Activated CD8-positive, alpha-beta memory T cell treated with anti-CD3 and anti-CD28 coated beads for 24 hours (primary cell): ENCODE measurements around the gene NCK2.

ENCODE experiments used
- DNase-seq: peaks from one replicate; pipeline ENCODE4 v3.0.0-alpha.2; 2020

NCK2 gene

GRCh38 chr2:105736145-105736544 is 8.6 kb upstream of the NCK2 start:
- DNase-seq = no peak

DNA sequence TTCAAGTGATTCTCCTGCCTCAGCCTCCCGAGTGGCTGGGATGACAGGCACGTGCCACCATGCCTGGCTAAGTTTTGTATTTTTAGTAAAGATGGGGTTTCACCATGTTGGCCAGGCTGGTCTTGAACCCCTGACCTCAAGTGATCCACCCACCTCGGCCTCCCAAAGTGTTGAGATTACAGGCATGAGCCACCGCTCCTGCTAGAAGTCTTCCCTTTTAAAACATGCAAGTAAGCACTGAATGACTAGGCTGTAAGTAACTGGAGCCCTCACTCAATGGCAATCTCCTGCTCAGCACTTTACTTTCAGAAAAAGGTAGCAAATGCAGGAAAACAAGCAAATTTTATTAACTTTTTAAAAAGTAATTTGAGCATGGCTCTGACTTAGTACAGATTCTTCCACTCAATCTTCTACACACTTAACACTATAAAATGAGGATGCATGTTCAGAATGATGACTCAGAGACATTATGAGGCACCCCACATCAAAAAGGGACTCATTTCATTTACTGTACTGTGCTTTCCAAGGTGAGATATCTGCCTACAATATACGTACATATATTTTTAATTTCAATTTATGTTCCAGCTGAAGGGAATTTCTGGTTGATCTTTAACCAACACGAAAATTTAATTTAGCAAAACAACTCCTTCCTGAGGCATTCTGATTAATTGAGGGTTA is 6.6 kb upstream of the NCK2 start:
- DNase-seq = peak; percentile 62

GRCh38 chr2:105738658-105739241 is 6.0 kb upstream of the NCK2 start:
- DNase-seq = no peak

DNA sequence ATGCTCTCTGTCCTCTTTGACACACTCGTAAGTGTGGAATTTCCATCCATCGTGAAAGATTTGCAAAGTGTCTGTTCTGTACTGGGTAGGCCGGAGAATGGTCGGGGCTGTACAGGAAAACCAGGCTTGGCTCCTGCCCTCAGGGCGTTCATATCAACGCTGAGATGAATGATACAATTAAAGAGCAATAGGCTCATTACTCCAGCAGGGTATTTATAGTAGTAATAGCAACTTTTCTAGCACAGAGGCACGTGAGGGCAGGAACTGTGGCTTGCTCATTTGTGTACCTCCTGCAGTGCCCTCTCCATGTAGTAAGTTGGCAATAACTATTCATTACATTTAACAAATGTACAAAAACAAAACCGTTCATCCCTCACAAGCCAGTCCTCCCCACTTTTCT is 5.3 kb upstream of the NCK2 start:
- DNase-seq = no peak

DNA sequence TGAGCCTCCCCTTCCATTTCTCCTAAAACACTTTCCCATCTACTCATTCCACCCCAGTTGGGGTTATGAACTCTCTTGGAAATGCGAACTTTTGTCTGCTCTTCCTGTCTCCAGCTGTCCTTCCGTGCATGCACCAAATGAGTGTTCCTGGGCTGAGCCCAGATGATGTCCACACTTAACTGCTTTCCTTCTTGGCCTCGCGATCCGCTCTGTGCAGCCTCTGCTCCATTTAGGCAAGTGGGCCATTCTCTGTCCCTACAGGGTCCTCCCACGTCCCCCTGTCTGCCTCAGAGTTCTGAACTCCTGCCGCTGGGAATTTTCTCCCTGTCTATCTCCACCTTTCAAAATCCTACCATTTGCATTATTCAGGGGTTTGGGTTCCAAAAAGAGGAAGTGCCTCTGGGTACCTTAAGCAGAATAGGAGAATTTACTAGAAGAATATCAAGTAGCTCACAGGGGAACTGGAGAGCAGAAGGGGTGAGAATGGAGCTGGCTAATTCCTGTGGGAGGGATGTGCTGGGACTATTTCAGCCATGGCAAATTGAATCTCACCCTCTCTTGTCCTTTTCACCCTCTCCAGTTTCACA is 4.7 kb upstream of the NCK2 start:
- peak; percentile 51 for DNase-seq

DNA sequence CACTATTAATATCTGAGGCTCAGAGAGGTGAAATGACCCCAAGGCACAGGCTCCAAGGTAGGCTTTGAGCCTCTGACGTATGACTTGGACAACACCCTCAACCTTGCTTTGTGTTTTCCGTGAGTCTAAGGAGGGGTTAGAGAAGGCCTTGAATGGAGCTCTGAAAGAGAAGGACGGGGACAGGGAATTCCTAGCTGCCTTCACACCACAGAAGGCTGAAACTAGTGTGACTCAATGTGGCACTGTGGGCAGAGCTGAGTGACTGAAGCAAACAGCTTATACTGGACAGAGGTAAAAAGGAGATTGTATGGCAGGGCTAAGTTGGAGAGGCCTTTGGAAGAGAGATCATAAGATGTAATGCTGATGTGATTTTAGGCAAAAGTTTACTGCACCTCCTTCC is 3.5 kb upstream of the NCK2 start:
- peak; percentile 58 for DNase-seq

DNA sequence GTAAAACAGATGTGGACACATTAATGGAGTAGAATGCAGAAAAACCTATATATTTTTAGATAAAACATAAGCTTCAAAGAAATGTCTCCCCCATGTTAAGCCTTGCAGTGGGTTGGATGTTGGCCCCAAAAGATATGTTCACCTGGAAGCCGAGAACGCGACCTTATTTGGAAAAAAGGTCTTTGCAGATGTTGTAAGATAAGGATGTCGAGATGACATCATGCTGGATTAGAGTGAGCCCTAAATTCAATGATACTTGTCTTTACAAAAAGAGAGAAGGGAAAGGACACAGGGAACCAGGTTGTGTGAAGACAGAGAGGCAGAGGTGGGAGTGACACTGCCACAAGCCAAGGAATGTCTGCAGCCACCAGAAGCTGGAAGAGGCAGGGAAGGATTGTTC is 3.1 kb upstream of the NCK2 start:
- DNase-seq = peak; percentile 47

GRCh38 chr2:105744091-105744908 is 412 bp upstream of the NCK2 start:
- DNase-seq = peak; percentile 83

- peak; percentile 93 for DNase-seq
Measured at GRCh38 chr2:105746177-105747080, 1.7 kb downstream of the NCK2 start.

DNA sequence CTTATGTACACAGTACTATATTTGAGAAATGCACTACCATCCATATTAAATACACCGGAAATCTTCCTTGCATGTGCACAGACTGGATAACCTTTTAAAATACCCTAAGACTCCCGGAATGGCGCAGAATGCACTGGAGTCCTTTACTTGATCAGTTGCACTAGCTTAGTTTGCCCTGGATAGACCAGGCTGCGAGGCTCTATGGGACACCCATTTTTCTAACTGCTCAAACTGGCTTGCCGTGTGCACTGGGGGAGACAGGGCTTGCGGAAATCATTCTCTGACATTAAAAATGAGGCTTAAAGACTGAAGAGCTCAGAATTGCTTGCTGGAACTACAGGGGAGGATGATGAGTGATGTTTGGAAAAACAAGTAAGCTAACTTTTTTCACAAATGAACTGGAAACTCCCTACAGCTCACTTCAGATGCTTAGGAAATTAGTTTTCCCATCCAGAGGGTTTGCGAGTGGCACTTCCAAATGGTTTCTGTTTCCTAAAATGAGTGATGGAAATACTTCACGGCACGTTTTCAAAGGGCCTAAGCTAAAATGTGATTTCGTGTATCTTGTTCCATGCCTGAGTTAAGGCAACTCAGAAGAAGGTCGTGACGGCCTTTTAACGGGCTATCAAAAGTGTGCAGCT is 2.7 kb downstream of the NCK2 start:
- peak; percentile 61 for DNase-seq

GRCh38 chr2:105747991-105748390 is 3.3 kb downstream of the NCK2 start:
- no peak for DNase-seq

DNA sequence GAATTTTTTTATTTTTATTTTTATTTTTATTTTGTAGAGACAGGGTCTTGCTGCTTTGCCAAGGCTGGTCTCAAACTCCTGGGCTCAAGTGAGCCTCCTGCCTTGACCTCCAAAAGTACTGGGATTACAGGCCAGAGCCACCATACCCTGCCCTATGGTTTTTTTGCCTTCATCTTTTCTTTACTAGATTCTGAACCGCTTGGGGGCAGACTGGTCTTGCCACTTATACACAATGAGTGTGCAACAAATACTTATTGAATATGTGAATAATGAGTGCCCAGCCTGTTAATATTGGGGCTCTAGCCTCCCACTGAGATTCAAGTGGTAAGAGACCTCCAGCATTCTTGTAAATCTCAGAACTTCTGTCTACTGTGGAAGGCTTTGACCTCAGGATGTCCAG is 3.9 kb downstream of the NCK2 start:
- peak; percentile 54 for DNase-seq

- peak; percentile 67 for DNase-seq
Measured at GRCh38 chr2:105749583-105750400, 5.1 kb downstream of the NCK2 start.

GRCh38 chr2:105750735-105751134 is 6.0 kb downstream of the NCK2 start:
- DNase-seq = peak; percentile 53

GRCh38 chr2:105751272-105751671 is 6.6 kb downstream of the NCK2 start:
- peak; percentile 54 for DNase-seq

DNA sequence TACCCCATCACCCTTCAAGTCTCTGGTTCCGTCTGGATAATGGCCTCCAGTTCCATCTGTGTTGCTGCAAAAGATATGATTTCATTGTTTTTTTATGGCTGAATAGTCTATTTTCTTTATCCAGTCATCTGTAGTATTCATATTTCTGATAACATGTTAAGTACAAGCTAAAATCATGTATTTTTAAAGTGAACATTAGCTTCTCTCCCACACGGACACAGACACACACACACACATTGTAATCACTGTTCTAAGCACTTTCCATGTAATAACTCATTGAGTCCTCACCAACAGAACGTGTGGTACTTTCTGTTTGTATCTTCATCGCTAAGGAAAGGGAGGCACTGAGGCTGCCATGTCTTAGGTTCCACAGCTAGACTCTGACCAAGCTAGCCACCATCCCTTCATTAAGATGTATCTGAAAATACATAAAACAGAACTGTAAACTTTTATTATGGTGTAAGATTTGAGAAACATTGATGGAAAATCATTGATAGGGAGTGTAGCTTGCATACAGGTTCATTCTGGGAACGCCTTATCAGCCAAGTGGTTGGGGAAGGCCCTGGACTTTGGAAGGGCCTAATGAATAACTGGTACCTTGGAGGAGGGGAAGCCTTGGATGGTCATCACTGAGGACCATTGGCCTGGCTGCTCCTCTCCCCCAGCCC is 8.1 kb downstream of the NCK2 start:
- no peak for DNase-seq

DNA sequence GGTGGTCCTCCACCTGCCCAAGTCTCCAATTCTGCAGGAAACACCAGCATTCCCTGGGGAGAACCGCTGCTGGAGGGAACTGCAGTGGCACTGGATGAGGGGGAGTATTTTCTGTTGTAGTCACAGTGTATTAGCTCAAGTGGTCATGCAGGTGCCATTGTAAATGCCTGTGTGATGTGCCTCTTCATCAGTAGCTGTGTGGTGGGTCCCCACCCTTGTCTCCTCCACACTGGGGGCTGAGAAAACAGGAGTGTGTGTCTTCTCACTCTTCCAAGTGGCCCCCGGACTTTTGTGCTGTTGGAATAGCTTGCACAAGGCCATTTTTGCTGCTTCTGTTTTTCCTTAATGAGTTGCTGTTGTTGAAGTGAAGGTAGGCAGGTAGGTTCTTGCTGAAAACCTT is 8.7 kb downstream of the NCK2 start:
- DNase-seq = peak; percentile 56

DNA sequence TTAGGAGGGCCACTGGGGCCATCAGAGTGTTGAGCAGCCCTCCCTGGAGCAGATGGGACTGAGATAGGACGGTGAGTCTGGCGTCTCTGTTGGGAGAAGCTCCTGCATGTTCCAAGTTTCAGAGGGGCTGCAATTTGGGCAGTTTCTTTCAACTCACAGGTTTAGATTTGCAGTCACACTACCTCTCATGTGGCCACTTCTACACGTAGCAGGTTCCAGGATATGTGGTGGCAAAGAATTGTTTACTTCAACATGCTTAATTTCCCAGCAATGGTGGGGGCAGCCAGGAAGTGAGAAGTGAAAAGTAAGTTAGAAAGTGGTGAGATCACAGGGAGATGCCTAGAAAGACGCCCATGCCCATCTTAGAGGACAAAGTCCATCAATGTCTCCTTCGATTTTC is 9.3 kb downstream of the NCK2 start:
- DNase-seq = peak; percentile 68

DNA sequence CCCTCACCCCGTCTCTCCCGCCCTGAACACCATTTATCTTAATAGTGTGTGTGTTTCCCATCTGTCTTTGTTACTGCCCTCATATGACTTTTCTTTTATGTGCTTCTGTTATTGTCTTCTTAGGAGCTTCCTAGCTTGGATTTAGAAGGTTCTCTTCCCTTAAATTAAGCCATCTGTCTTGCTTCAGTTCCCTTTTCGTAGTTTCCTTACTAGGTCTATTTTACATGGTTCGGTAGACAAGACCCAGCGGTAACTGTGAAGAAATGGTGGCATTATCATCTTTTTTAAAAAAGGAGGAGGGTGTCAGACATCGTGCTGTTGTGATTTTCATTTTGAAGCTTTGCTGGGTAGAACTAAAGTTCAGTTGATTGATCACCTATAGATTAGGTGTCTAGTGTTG is 10.3 kb downstream of the NCK2 start:
- DNase-seq = no peak

- DNase-seq = no peak
Measured at GRCh38 chr2:105755895-105756294, 11.2 kb downstream of the NCK2 start.

DNA sequence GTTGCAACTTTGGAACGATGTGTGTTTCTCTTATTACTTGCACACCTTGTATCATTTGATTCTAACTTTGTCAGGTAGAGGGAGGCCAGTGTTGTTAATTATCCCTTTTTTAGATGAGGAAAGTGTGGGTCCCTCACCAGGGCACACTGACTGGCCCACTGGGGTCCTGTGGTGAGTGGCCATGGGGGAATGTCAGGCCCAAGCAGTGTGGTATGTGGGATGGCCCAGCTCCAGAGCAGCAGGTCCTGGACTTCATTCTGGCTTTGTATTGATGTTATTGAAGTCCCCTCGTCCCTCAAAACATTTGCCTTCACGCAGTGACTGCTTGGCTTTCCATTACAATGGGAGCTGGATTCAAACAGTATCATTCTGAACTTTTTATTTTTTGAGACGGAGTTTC is 11.7 kb downstream of the NCK2 start:
- peak; percentile 53 for DNase-seq
